ENCODE measurements around the gene SP6.

DNA sequence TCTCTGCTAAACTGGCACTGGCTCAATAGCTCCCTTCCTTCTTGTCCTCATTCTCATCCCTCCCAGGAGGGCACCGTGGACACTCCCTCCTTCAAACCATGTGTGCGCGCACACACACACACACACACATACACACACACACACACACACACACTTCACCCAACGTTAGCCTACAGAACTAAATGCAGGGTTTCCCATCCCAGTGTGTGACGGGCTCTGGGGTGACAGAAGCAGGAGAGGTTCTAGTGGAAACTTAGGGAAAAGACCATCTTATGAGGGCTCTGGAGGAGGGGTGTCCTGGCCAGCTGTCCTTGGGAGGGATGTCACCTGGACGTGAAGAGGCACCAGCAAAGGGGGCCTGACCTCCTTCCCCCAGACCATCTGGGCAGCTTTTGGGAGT is 49.1 kb downstream of the SP6 start:
- TF ChIP-seq, protein P1, sequence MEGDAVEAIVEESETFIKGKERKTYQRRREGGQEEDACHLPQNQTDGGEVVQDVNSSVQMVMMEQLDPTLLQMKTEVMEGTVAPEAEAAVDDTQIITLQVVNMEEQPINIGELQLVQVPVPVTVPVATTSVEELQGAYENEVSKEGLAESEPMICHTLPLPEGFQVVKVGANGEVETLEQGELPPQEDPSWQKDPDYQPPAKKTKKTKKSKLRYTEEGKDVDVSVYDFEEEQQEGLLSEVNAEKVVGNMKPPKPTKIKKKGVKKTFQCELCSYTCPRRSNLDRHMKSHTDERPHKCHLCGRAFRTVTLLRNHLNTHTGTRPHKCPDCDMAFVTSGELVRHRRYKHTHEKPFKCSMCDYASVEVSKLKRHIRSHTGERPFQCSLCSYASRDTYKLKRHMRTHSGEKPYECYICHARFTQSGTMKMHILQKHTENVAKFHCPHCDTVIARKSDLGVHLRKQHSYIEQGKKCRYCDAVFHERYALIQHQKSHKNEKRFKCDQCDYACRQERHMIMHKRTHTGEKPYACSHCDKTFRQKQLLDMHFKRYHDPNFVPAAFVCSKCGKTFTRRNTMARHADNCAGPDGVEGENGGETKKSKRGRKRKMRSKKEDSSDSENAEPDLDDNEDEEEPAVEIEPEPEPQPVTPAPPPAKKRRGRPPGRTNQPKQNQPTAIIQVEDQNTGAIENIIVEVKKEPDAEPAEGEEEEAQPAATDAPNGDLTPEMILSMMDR (conservative IDR thresholded peaks at IDR 0.05 in 1 of 2, IDR thresholded peaks at IDR 0.05 in 1 of 2; ENCODE audit: extremely low read depth in 1 of 2, insufficient read depth in 1 of 2, low read depth in 1 of 2, low read length in 2 of 2): no peak
- TF ChIP-seq EZH2 (IDR thresholded peaks at IDR 0.05; ENCODE audit: borderline replicate concordance, low read length): no peak

All from mammary epithelial cell (primary cell).